Breast epithelium (tissue), 3 donors: ENCODE data around the gene ASTN2.

Experiments
- POLR2A ChIP-seq: fragments of 450-650 bp; IDR thresholded peaks from one replicate; pipeline ENCODE4 v1.6.1; 2016; ENCODE audit warnings: antibody characterized with exemption, mild to moderate bottlenecking, moderate library complexity
- POLR2AphosphoS5 ChIP-seq, 3 donors: sonication (generic); formaldehyde crosslinking; IDR thresholded peaks; one replicate each; pipeline ENCODE4 v1.6.1; 2017; ENCODE audit warnings: antibody characterized with exemption in 3 of 3
- TF ChIP-seq, protein P1 (sequence below), 3 donors: fragments of 450-650 bp; IDR thresholded peaks; one replicate each; pipeline ENCODE4 v1.5.1; 2016 to 2017; ENCODE audit warnings: antibody characterized with exemption in 3 of 3, mild to moderate bottlenecking in 3 of 3, moderate library complexity in 3 of 3

DNA sequence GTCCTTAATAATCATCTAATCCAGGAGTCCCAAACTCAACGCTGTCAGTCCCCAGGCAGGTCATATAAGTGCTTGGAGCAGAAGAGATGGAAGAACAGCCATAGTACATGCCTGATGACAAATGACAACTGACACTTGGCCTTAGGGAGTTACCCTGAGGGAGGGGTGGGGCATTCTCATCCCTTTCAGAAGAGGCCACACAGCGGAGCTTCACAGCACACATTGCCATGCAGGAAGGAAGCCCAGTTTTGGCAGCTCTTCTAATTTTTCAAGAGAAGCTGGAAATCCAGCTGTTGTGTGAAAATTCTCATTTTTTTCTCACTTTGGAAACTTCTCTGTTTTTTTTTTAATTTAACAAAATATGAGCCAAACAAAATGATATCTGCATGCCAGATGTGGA, 89.0 kb downstream of the ASTN2 start:
- TF ChIP-seq POLR2A = no peak
- TF ChIP-seq, protein P1, sequence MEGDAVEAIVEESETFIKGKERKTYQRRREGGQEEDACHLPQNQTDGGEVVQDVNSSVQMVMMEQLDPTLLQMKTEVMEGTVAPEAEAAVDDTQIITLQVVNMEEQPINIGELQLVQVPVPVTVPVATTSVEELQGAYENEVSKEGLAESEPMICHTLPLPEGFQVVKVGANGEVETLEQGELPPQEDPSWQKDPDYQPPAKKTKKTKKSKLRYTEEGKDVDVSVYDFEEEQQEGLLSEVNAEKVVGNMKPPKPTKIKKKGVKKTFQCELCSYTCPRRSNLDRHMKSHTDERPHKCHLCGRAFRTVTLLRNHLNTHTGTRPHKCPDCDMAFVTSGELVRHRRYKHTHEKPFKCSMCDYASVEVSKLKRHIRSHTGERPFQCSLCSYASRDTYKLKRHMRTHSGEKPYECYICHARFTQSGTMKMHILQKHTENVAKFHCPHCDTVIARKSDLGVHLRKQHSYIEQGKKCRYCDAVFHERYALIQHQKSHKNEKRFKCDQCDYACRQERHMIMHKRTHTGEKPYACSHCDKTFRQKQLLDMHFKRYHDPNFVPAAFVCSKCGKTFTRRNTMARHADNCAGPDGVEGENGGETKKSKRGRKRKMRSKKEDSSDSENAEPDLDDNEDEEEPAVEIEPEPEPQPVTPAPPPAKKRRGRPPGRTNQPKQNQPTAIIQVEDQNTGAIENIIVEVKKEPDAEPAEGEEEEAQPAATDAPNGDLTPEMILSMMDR (IDR thresholded peaks at IDR 0.05) = no peak
- no peak for TF ChIP-seq POLR2AphosphoS5 (IDR thresholded peaks at IDR 0.05)
